ENCODE measurements around the gene CTCFL.

CTCFL gene

GRCh38 chr20:57459897-57460296 is 65.0 kb downstream of the CTCFL start:
- no peak for DNase-seq

GRCh38 chr20:57459278-57459677 is 65.7 kb downstream of the CTCFL start:
- no peak for DNase-seq

- DNase-seq = no peak
Observed at GRCh38 chr20:57458400-57459160, 66.4 kb downstream of the CTCFL start.

- DNase-seq = no peak
Observed at GRCh38 chr20:57457243-57458095, 67.5 kb downstream of the CTCFL start.

GRCh38 chr20:57456116-57456515 is 68.8 kb downstream of the CTCFL start:
- no peak for DNase-seq

- DNase-seq = no peak
Observed at GRCh38 chr20:57455386-57455785, 69.6 kb downstream of the CTCFL start.

- DNase-seq = no peak
Observed at GRCh38 chr20:57451795-57452661, 72.9 kb downstream of the CTCFL start.

- DNase-seq = no peak
Observed at GRCh38 chr20:57451431-57451794, 73.5 kb downstream of the CTCFL start.

GRCh38 chr20:57450931-57451330 is 74.0 kb downstream of the CTCFL start:
- no peak for DNase-seq

GRCh38 chr20:57450419-57450818 is 74.5 kb downstream of the CTCFL start:
- no peak for DNase-seq

GRCh38 chr20:57449398-57450354 is 75.3 kb downstream of the CTCFL start:
- no peak for DNase-seq

GRCh38 chr20:57448764-57449354 is 76.1 kb downstream of the CTCFL start:
- no peak for DNase-seq
